Esophagus squamous epithelium (tissue), 4 donors: ENCODE measurements around the gene FAM216A.

Experiments used
- POLR2A ChIP-seq, 4 donors: fragments of 450-650 bp; IDR thresholded peaks; one replicate each; pipeline ENCODE4 v1.6.1; 2017; ENCODE audit warnings: antibody characterized with exemption in 4 of 4, mild to moderate bottlenecking in 4 of 4, moderate library complexity in 3 of 4
- TF ChIP-seq, protein P1 (sequence below), 6 experiments: fragments of 450-650 bp in 4 of 6; fragments of 200-600 bp in 2 of 6; sonication (generic) in 2 of 6; IDR thresholded peaks; one replicate each; pipeline ENCODE4 v1.5.1; 2016 to 2019; ENCODE audit warnings: antibody characterized with exemption in 6 of 6, mild to moderate bottlenecking in 4 of 6, moderate library complexity in 4 of 6

DNA sequence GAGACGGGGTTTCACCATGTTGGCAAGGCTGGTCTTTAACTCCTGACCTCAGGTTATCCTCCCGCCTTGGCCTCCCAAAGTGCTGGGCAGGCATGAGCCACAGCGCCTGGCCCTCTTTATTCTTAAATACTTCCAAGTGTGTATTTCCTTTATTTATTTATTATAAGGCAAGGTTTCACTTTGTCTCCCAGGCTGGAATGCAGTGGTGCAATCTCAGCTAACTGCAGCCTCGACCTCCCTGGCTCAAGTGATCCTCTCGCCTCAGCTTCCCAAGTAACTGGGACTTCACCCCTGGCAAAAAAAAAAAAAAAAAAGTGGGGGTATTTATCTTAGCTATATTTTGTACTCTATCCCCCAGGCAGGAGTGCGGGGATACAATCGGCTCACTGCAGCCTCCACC, 6.8 kb downstream of the FAM216A start:
- TF ChIP-seq, protein P1, sequence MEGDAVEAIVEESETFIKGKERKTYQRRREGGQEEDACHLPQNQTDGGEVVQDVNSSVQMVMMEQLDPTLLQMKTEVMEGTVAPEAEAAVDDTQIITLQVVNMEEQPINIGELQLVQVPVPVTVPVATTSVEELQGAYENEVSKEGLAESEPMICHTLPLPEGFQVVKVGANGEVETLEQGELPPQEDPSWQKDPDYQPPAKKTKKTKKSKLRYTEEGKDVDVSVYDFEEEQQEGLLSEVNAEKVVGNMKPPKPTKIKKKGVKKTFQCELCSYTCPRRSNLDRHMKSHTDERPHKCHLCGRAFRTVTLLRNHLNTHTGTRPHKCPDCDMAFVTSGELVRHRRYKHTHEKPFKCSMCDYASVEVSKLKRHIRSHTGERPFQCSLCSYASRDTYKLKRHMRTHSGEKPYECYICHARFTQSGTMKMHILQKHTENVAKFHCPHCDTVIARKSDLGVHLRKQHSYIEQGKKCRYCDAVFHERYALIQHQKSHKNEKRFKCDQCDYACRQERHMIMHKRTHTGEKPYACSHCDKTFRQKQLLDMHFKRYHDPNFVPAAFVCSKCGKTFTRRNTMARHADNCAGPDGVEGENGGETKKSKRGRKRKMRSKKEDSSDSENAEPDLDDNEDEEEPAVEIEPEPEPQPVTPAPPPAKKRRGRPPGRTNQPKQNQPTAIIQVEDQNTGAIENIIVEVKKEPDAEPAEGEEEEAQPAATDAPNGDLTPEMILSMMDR (IDR thresholded peaks at IDR 0.05): no peak
- TF ChIP-seq POLR2A (IDR thresholded peaks at IDR 0.05): no peak
